HepG2 (cell line): ENCODE results near the gene ABCD2.

ENCODE experiments used
- ELF1 ChIP-seq: sonication (generic); formaldehyde crosslinking; IDR thresholded peaks from 2 replicates; pipeline ENCODE4 v1.4.0; 2020; ENCODE audit warnings: missing genetic modification reagents
- JUNB ChIP-seq: sonication (generic); formaldehyde crosslinking; IDR thresholded peaks from 2 replicates; pipeline ENCODE4 v1.8.0; 2022; ENCODE audit warnings: missing genetic modification reagents, mild to moderate bottlenecking, borderline replicate concordance
- JUND ChIP-seq: sonication (generic); formaldehyde crosslinking; IDR thresholded peaks from 2 replicates; pipeline ENCODE4 v1.8.0; 2022; ENCODE audit warnings: mild to moderate bottlenecking, missing genetic modification reagents
- MZF1 ChIP-seq: sonication (generic); formaldehyde crosslinking; IDR thresholded peaks from 2 replicates; pipeline ENCODE4 v1.8.1; 2023; ENCODE audit warnings: mild to moderate bottlenecking, missing genetic modification reagents, borderline replicate concordance
- YY1 ChIP-seq: IDR thresholded peaks from 2 replicates; pipeline ENCODE4 v1.6.1; 2011; ENCODE audit warnings: low read length, low read depth, moderate library complexity, mild to moderate bottlenecking; ENCODE audit not compliant: insufficient read depth, insufficient replicate concordance
- ZMYM4 ChIP-seq: sonication (generic); formaldehyde crosslinking; IDR thresholded peaks from 2 replicates; pipeline ENCODE4 v1.8.1; 2023; ENCODE audit warnings: mild to moderate bottlenecking, missing genetic modification reagents
- ZNF18 ChIP-seq: sonication (generic); formaldehyde crosslinking; IDR thresholded peaks from 2 replicates; pipeline ENCODE4 v1.8.0; 2022; ENCODE audit warnings: mild to moderate bottlenecking, missing genetic modification reagents; ENCODE audit not compliant: insufficient replicate concordance

GRCh38 chr12:39502726-39503125, 116.9 kb downstream of the ABCD2 start:
- TF ChIP-seq ZMYM4: no peak
- no peak for TF ChIP-seq MZF1 (CRISPR knock-in tag)
- TF ChIP-seq ZNF18 (CRISPR knock-in tag): no peak
- no peak for TF ChIP-seq ELF1
- no peak for TF ChIP-seq JUNB
- TF ChIP-seq YY1: no peak
- TF ChIP-seq JUND: no peak
